Measurements from ENCODE around the gene ALG3.

ALG3 gene

DNA sequence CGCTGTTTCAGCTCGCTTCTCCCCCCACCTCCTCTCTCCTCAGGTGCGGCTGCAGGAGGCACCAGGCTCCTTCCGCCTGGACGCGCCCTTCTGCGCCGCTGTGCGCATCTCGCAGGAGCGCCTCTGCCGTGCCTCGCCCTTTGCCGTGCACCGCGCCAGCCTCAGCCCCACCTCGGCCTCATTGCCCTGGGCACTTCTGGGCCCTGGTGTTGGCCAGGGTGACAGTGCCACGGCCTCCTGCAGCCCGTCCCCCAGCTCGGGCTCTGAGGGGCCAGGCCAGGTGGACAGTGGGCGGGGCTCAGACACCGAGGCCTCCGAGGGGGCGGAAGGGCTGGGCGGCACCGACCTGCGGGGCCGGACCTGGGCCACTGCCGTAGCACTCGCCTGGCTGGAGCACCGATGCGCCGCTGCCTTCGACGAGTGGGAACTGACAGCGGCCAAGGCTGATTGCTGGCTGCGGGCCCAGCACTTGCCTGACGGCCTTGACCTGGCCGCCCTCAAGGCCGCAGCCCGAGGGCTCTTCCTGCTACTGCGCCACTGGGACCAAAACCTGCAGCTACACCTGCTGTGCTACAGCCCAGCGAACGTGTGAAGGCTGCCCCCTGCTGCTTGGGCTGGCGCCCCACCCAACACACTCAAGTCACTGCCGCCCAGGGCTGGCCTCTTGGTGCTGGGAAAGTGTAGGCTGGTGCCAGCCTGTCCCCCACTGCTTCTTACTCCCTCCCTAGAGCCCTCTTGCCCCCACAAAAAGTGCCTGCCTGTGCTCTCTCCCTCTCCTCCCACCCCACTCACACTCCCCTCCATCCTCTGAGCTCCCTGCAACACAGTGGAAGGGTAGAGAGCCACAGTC, 7.1 kb downstream of the ALG3 start:
- no peak for TF ChIP-seq FOXP2 (optimal IDR thresholded peaks at IDR 0.05; ENCODE audit: borderline replicate concordance, extremely low read depth, extremely low read length, insufficient read depth)
- TF ChIP-seq, protein P1, sequence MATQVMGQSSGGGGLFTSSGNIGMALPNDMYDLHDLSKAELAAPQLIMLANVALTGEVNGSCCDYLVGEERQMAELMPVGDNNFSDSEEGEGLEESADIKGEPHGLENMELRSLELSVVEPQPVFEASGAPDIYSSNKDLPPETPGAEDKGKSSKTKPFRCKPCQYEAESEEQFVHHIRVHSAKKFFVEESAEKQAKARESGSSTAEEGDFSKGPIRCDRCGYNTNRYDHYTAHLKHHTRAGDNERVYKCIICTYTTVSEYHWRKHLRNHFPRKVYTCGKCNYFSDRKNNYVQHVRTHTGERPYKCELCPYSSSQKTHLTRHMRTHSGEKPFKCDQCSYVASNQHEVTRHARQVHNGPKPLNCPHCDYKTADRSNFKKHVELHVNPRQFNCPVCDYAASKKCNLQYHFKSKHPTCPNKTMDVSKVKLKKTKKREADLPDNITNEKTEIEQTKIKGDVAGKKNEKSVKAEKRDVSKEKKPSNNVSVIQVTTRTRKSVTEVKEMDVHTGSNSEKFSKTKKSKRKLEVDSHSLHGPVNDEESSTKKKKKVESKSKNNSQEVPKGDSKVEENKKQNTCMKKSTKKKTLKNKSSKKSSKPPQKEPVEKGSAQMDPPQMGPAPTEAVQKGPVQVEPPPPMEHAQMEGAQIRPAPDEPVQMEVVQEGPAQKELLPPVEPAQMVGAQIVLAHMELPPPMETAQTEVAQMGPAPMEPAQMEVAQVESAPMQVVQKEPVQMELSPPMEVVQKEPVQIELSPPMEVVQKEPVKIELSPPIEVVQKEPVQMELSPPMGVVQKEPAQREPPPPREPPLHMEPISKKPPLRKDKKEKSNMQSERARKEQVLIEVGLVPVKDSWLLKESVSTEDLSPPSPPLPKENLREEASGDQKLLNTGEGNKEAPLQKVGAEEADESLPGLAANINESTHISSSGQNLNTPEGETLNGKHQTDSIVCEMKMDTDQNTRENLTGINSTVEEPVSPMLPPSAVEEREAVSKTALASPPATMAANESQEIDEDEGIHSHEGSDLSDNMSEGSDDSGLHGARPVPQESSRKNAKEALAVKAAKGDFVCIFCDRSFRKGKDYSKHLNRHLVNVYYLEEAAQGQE (IDR thresholded peaks at IDR 0.05; ENCODE audit: insufficient read depth in 1 of 2, low read depth in 2 of 2, low read length in 2 of 2): no peak
- no peak for TF ChIP-seq SIN3A (IDR thresholded peaks at IDR 0.05; ENCODE audit: borderline replicate concordance, insufficient read depth, low read length)
- no peak for TF ChIP-seq TAF1 (IDR thresholded peaks at IDR 0.05; ENCODE audit: borderline replicate concordance, insufficient read depth, low read length)
- TF ChIP-seq POLR2AphosphoS5 (IDR thresholded peaks at IDR 0.05; ENCODE audit: low read depth, low read length): no peak

DNA sequence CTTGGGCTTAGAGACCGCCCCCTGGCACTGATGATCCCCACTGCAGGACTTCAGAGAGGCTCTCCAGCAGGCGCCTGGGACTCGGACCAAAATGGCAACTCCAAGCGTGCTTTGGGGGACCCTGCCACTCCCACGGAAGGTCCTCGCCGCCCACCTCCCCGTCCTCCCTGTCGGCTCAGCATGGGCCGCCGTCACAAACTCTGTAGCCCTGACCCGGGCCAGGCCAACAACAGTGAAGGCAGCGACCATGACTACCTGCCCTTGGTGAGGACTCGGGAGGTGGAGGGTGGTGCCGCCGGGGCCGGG, 7.7 kb downstream of the ALG3 start:
- TF ChIP-seq TAF1 (IDR thresholded peaks at IDR 0.05; ENCODE audit: borderline replicate concordance, insufficient read depth, low read length) (no peak), FOXP2 (optimal IDR thresholded peaks at IDR 0.05; ENCODE audit: borderline replicate concordance, extremely low read depth, extremely low read length, insufficient read depth) (no peak), SIN3A (IDR thresholded peaks at IDR 0.05; ENCODE audit: borderline replicate concordance, insufficient read depth, low read length) (no peak), POLR2AphosphoS5 (IDR thresholded peaks at IDR 0.05; ENCODE audit: low read depth, low read length) (no peak)
- TF ChIP-seq, protein P1 (IDR thresholded peaks at IDR 0.05; ENCODE audit: insufficient read depth in 1 of 2, low read depth in 2 of 2, low read length in 2 of 2): no peak

DNA sequence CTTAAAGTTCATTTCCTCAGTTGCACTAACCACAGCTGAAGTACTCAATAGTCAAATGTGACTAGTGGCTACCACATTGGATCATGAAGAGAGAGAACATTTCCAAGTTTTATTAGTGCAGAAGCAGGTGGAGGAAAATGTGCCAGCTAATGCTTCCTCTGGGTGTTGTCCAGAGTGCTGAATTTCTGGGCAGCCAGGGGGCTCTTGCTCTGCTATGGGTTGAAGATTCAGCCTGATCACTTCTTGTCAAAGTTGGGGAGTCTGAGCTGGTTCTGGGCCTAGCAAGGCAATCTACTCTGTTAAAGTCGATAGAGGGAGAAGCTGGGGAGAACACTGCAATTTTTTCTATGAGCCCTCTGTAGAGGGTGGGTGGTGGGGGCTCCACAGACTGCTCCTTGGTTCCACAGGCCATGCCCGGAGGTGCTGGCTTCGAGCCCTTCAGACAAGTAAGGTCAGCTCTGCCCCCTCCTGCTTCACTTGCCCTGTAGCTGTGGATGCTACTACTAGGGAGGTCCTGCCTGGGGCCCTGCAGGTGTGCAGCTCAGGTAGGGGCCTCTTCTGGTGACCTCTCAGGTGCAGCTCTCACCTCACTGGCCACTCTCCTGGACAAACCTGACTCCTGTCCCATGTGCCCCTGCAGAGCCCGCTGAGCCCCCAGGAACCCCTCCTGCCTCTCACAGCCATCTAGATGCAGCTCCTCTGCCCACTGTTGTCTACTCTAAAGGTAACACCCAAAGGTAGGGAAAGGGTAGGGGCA, 8.2 kb downstream of the ALG3 start:
- TF ChIP-seq, protein P1 (IDR thresholded peaks at IDR 0.05; ENCODE audit: insufficient read depth in 1 of 2, low read depth in 2 of 2, low read length in 2 of 2): peak; percentile 86 to 95
- no peak for TF ChIP-seq POLR2AphosphoS5 (IDR thresholded peaks at IDR 0.05; ENCODE audit: low read depth, low read length)

DNA sequence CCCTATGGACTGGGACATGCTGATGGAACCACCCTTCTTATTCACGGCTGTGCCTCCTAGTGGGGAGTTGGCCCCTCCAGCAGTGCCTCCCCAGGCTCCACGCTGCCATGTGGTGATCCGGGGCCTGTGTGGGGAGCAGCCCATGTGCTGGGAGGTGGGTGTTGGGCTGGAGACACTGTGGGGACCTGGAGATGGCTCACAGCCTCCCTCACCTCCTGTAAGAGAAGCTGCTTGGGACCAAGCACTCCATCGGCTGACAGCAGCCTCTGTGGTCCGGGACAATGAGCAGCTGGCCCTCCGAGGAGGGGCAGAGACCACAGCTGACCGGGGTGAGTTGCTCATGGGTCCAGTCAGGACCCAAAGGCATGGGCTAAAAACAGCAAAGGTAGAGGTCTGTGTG, 9.1 kb downstream of the ALG3 start:
- TF ChIP-seq POLR2AphosphoS5 (IDR thresholded peaks at IDR 0.05; ENCODE audit: low read depth, low read length): no peak
- TF ChIP-seq FOXP2 (optimal IDR thresholded peaks at IDR 0.05; ENCODE audit: borderline replicate concordance, extremely low read depth, extremely low read length, insufficient read depth): no peak
- TF ChIP-seq SIN3A (IDR thresholded peaks at IDR 0.05; ENCODE audit: borderline replicate concordance, insufficient read depth, low read length): no peak
- TF ChIP-seq, protein P1 (IDR thresholded peaks at IDR 0.05; ENCODE audit: insufficient read depth in 1 of 2, low read depth in 2 of 2, low read length in 2 of 2): no peak
- no peak for TF ChIP-seq TAF1 (IDR thresholded peaks at IDR 0.05; ENCODE audit: borderline replicate concordance, insufficient read depth, low read length)

All from PFSK-1 (cell line).